Body of pancreas (tissue), 4 donors: ENCODE results near the gene DNAJC4.

Source experiments
- CTCF ChIP-seq, 7 experiments: fragments of 450-650 bp in 4 of 7; fragments of 200-600 bp in 3 of 7; sonication (generic) in 3 of 7; IDR thresholded peaks; one replicate each; pipeline ENCODE4 v1.5.1; 2016 to 2019; ENCODE audit warnings: antibody characterized with exemption in 7 of 7
- POLR2A ChIP-seq, 3 donors: fragments of 450-650 bp; IDR thresholded peaks; one replicate each; pipeline ENCODE4 v1.6.1; 2016; ENCODE audit warnings: antibody characterized with exemption in 3 of 3, mild to moderate bottlenecking in 2 of 3

GRCh38 chr11:64268025-64268892, 37.9 kb downstream of the DNAJC4 start:
- TF ChIP-seq CTCF (IDR thresholded peaks at IDR 0.05): no peak
- TF ChIP-seq POLR2A (IDR thresholded peaks at IDR 0.05): no peak
